Endothelial cell (in vitro differentiated cells): ENCODE measurements around the gene DCPS. TPM values are rescaled to one million over a fixed set of nuclear protein-coding genes. Genes with fewer than 3 reads are reported as not detected.
"Not testable (repeated sequence)": the region's sequence is repeated elsewhere in the genome, so short reads cannot be mapped to it uniquely, and the experiment has no call there.

ENCODE experiments used
- DNase-seq: peaks from one replicate; pipeline ENCODE4 v3.0.0; 2021; ENCODE audit warnings: low spot score
- H3K27ac Mint-ChIP-seq: one replicate; pipeline ENCODE4 v1.8.0; 2021; ENCODE audit warnings: mixed read lengths, inconsistent platforms; ENCODE audit not compliant: unreplicated experiment
- H3K27me3 Mint-ChIP-seq: one replicate; pipeline ENCODE4 v1.8.0; 2021; ENCODE audit warnings: mild to moderate bottlenecking, moderate library complexity, mixed read lengths, inconsistent platforms; ENCODE audit not compliant: unreplicated experiment
- H3K36me3 Mint-ChIP-seq: one replicate; pipeline ENCODE4 v1.8.0; 2021; ENCODE audit warnings: mild to moderate bottlenecking, low read depth, mixed read lengths, inconsistent platforms; ENCODE audit not compliant: unreplicated experiment
- H3K4me1 Mint-ChIP-seq: one replicate; pipeline ENCODE4 v1.8.0; 2021; ENCODE audit warnings: mild to moderate bottlenecking, mixed read lengths, inconsistent platforms; ENCODE audit not compliant: unreplicated experiment
- H3K4me3 Mint-ChIP-seq: one replicate; pipeline ENCODE4 v1.8.0; 2021; ENCODE audit warnings: mild to moderate bottlenecking, mixed read lengths, inconsistent platforms; ENCODE audit not compliant: unreplicated experiment
- H3K9me3 Mint-ChIP-seq: one replicate; pipeline ENCODE4 v1.8.0; 2021; ENCODE audit warnings: mixed read lengths, inconsistent platforms; ENCODE audit not compliant: unreplicated experiment
- total RNA-seq: library from RNA; stranded (reverse); fragmentation: NEBNext Ultra II Directional; extraction: Animal tissue kit (Norgen Biotek cat#: 25700); gene quantifications from one replicate; pipeline ENCODE4 v1.2.1, GENCODE V29; 2021; ENCODE audit not compliant: unreplicated experiment
- TF ChIP-seq, protein P1 (sequence below): fragments of 200-600 bp; sonication (generic); IDR thresholded peaks from one replicate; pipeline ENCODE4 v1.5.0; 2021; ENCODE audit warnings: antibody characterized with exemption; ENCODE audit not compliant: unreplicated experiment

Gene DCPS
- total RNA-seq, 1 donor from 2014 or later, result 11.3 TPM

DNA sequence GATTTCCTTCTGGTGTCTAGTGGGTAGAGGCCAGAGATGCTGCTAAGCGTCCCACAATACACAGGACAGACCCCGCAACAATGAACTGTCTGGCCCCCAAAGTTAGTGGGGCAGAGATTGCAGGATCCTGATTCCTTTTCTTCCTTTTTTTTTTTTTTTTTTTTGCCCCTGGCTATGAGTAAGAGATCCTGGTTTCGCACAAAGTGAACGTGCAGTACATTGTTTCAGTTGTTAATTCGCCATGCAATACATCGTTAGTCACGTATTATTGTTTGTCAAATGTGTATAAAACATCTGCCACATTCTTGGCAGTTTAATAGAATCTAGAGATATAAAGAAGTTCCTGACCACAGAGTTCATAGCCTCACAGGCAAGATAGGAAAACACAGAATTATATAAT, 71.9 kb downstream of the DCPS start:
- DNase-seq, result no peak
- Mint-ChIP-seq H3K27ac (no peak overlapping the region), H3K4me1 (peaks cover 10% of the 10 kb centered on the region), H3K9me3 (no peaks in the 10 kb centered on the region), H3K4me3 (no peak overlapping the region), H3K36me3 (no peaks in the 10 kb centered on the region), H3K27me3 (peaks cover 3% of the 10 kb centered on the region)
- TF ChIP-seq, protein P1, sequence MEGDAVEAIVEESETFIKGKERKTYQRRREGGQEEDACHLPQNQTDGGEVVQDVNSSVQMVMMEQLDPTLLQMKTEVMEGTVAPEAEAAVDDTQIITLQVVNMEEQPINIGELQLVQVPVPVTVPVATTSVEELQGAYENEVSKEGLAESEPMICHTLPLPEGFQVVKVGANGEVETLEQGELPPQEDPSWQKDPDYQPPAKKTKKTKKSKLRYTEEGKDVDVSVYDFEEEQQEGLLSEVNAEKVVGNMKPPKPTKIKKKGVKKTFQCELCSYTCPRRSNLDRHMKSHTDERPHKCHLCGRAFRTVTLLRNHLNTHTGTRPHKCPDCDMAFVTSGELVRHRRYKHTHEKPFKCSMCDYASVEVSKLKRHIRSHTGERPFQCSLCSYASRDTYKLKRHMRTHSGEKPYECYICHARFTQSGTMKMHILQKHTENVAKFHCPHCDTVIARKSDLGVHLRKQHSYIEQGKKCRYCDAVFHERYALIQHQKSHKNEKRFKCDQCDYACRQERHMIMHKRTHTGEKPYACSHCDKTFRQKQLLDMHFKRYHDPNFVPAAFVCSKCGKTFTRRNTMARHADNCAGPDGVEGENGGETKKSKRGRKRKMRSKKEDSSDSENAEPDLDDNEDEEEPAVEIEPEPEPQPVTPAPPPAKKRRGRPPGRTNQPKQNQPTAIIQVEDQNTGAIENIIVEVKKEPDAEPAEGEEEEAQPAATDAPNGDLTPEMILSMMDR, result no peak

DNA sequence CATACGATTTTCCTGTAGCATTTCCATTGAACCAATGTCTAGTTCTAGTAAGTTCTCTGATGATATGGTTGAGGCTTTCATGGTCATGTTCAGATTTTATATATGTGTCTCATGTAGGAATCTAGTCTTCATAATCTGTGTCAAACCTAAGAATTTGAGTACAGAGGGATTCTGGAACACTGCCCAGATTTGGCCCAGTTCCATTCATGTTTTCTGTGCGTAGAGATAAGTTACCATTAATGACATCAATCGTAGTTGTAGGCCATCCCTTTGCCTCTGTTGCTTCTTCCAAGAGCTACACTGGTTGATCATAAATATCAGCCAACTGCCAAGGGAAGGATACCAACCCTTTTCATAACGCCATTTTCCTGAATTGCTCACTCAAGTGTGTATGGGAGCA, 74.9 kb downstream of the DCPS start:
- TF ChIP-seq, protein P1, result no peak
- Mint-ChIP-seq H3K27me3 (peaks cover 3% of the 10 kb centered on the region), H3K9me3 (no peaks in the 10 kb centered on the region), H3K4me1 (peaks cover 10% of the 10 kb centered on the region), H3K27ac (no peak overlapping the region), H3K36me3 (no peaks in the 10 kb centered on the region), H3K4me3 (no peak overlapping the region)
- no peak for DNase-seq

DNA sequence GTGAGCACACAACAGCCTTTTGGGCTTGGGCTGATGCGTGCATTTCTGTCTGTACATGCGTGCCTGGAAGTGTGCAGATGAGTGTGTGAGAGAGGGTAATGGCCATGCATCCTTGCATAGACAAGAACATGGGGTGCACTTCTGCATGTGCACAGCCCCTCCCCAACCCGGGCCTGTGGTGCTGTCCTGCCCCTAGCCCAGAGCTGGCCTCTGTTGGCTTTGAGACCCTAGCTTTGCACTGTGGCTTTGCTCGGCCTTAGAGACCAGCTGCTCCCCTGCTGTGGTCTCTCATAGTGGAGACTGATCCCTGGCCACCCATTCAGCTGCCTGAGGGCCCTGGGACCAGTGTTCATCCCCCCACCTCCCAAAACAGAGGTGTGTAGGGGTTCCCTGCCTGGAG, 77.0 kb downstream of the DCPS start:
- H3K4me1 Mint-ChIP-seq, result peaks cover 8% of the 10 kb centered on the region
- H3K27me3 Mint-ChIP-seq, result peaks cover 7% of the 10 kb centered on the region
- H3K36me3 Mint-ChIP-seq, result no peaks in the 10 kb centered on the region
- H3K4me3 Mint-ChIP-seq, result no peak overlapping the region
- DNase-seq, result no peak
- no peak overlapping the region for H3K27ac Mint-ChIP-seq
- no peaks in the 10 kb centered on the region for H3K9me3 Mint-ChIP-seq
- TF ChIP-seq, protein P1, result no peak

DNA sequence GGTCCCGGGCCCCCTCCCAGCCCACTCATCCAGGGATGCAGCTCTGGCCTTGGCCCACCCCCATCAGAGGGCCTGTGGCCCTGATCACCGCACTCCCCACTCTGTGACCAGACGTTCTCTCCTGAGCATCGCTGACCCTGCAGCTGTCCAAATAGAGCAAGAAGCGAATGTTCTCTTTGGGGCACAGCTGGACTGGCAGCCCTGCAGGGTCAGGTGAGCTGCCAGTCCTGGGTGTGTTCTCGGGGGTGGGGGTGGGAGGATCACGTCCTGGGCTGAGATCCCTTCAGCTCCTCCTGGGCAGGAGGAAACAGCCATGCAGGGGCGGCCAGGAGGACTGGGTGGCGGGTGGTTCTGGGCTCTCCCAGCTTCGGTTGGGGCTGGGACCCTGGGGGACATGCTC, 78.1 kb downstream of the DCPS start:
- DNase-seq, H3K36me3 Mint-ChIP-seq: not testable (repeated sequence)
- peaks cover 16% of the 10 kb centered on the region for H3K4me1 Mint-ChIP-seq

DNA sequence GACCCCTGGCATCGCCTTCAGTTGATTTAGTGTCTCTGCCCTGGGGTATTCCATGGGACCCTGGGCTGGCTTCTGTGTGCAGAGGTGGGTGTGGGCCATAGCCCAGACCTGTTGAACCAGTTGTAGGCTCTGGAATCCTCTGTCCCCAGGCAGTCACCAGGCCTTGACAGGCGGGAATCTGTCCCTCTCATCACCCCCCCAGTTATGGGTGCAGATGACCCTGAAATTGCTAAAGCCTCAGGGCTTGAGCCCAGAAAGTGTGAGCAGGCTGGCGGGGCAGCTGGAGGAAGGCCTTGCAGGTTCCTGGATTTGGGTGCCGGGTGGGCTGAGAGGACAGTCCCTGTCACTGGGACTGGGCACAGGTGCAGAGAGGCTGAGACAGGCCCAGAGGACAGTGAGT, 78.8 kb downstream of the DCPS start:
- Mint-ChIP-seq H3K4me1 (peaks cover 20% of the 10 kb centered on the region), H3K27me3 (peaks cover 10% of the 10 kb centered on the region)
- H3K4me3 Mint-ChIP-seq, H3K36me3 Mint-ChIP-seq, H3K9me3 Mint-ChIP-seq, DNase-seq, H3K27ac Mint-ChIP-seq: not testable (repeated sequence)

More for the DNA sequence above, 78.1 kb downstream of the DCPS start:
- H3K9me3 Mint-ChIP-seq, H3K4me3 Mint-ChIP-seq, H3K27ac Mint-ChIP-seq: not testable (repeated sequence)
- peaks cover 10% of the 10 kb centered on the region for H3K27me3 Mint-ChIP-seq

DNA sequence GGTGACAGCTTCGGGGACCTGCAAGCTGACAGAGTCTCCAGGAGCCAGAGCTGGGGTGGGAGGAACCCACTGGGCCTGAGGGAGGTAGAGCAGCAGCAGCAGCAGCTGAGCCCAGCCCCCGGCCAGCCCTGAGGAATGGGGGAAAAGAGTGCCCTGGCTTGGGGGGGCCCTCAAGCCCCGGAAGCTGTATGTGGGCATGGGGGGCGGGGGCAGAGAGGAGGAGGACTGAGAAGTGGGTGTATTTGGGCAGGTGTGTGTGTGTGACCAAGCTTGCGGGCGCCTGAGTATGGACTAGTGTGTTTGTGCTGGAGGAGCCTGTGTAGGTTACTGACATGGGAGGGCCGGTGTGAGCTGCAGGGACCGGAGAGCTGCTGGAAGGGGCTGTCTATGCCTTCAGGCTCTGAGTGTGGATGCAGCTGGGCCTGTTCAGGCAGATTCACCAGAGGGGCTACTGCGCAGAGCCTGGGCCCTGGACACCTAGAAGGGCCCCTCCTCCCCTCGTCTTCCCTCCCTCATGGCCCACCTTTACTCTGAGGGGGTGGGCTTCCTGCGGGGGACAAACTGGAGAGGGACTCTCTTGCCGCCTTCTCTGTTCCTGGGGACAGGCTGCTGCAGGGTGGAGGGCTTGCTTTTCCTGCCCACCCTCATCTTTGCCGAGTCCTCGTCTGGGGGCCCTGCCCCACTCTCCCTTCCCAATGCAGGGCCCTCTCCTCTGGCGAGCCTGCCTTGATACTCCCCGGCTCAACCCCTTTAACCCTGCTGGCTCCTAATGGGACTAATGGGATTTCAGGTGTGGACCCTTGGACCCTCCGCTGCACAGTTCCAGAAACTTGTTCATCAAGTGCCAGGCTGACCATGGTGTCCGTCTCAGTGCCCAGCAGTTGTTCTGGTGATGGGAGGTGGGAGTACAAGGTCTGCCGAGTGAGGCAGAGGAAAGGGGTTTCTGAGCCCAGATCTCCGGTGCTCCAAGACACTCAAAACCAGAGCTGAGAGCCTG, 79.8 kb downstream of the DCPS start:
- Mint-ChIP-seq H3K9me3 (no peaks in the 10 kb centered on the region), H3K4me3 (no peak overlapping the region), H3K36me3 (no peaks in the 10 kb centered on the region), H3K4me1 (peaks cover 18% of the 10 kb centered on the region), H3K27ac (no peak overlapping the region), H3K27me3 (peaks cover 10% of the 10 kb centered on the region)
- no peak for DNase-seq
- TF ChIP-seq, protein P1, result no peak
